ENCODE results near the gene PCNX2. TPM values are rescaled to one million over a fixed set of nuclear protein-coding genes. Genes with fewer than 3 reads are reported as not detected.

The PCNX2 gene
- total RNA-seq, 6 experiments from 2014 or later: 9.9 to 15.6 (median 13.5) TPM

GRCh38 chr1:232974971-232975370, 320.6 kb downstream of the PCNX2 start:
- peaks cover 24% of the 10 kb centered on the region for H3K9me3 Mint-ChIP-seq
- peak; percentile 43 for DNase-seq
- no peak for TF ChIP-seq CTCF (IDR thresholded peaks at IDR 0.05)
- H3K4me3 Mint-ChIP-seq: no peak overlapping the region
- H3K27ac Mint-ChIP-seq: no peak overlapping the region
- H3K36me3 Mint-ChIP-seq (ENCODE audit: low read depth): peaks cover 61% of the 10 kb centered on the region
- no peaks in the 10 kb centered on the region; the same call in none of the 2 replicates for H3K27me3 Mint-ChIP-seq (ENCODE audit: insufficient read depth)
- H3K4me1 Mint-ChIP-seq (ENCODE audit: low read depth): peaks cover 7% of the 10 kb centered on the region

GRCh38 chr1:232973652-232974611, 321.6 kb downstream of the PCNX2 start:
- H3K36me3 Mint-ChIP-seq (ENCODE audit: low read depth): peaks cover 68% of the 10 kb centered on the region
- no peaks in the 10 kb centered on the region; the same call in none of the 2 replicates for H3K27me3 Mint-ChIP-seq (ENCODE audit: insufficient read depth)
- peaks cover 24% of the 10 kb centered on the region for H3K9me3 Mint-ChIP-seq
- H3K4me1 Mint-ChIP-seq (ENCODE audit: low read depth): peaks cover 7% of the 10 kb centered on the region
- H3K27ac Mint-ChIP-seq: no peak overlapping the region
- H3K4me3 Mint-ChIP-seq: no peak overlapping the region
- no peak for DNase-seq
- no peak for TF ChIP-seq CTCF (IDR thresholded peaks at IDR 0.05)

GRCh38 chr1:232970508-232970907, 325.0 kb downstream of the PCNX2 start:
- DNase-seq: no peak
- Mint-ChIP-seq H3K4me3 (no peak overlapping the region), H3K36me3 (ENCODE audit: low read depth) (peaks cover 56% of the 10 kb centered on the region), H3K27ac (no peak overlapping the region), H3K27me3 (ENCODE audit: insufficient read depth) (no peaks in the 10 kb centered on the region; the same call in none of the 2 replicates), H3K9me3 (peaks cover 24% of the 10 kb centered on the region), H3K4me1 (ENCODE audit: low read depth) (peaks cover 7% of the 10 kb centered on the region)
- TF ChIP-seq CTCF (IDR thresholded peaks at IDR 0.05): no peak

GRCh38 chr1:232969799-232970198, 325.7 kb downstream of the PCNX2 start:
- peaks cover under 1% of the 10 kb centered on the region for H3K4me1 Mint-ChIP-seq (ENCODE audit: low read depth)
- no peak for TF ChIP-seq CTCF (IDR thresholded peaks at IDR 0.05)
- H3K9me3 Mint-ChIP-seq: peaks cover 23% of the 10 kb centered on the region
- no peak overlapping the region for H3K27ac Mint-ChIP-seq
- no peak overlapping the region for H3K4me3 Mint-ChIP-seq
- H3K36me3 Mint-ChIP-seq (ENCODE audit: low read depth): peaks cover 51% of the 10 kb centered on the region
- no peaks in the 10 kb centered on the region; the same call in none of the 2 replicates for H3K27me3 Mint-ChIP-seq (ENCODE audit: insufficient read depth)
- no peak for DNase-seq

GRCh38 chr1:232968965-232969364, 326.6 kb downstream of the PCNX2 start:
- H3K27ac Mint-ChIP-seq: no peak overlapping the region
- H3K36me3 Mint-ChIP-seq (ENCODE audit: low read depth): peaks cover 43% of the 10 kb centered on the region
- no peaks in the 10 kb centered on the region; the same call in 1 of the 2 replicates for H3K27me3 Mint-ChIP-seq (ENCODE audit: insufficient read depth)
- no peak overlapping the region for H3K4me3 Mint-ChIP-seq
- peaks cover 15% of the 10 kb centered on the region for H3K9me3 Mint-ChIP-seq
- no peaks in the 10 kb centered on the region for H3K4me1 Mint-ChIP-seq (ENCODE audit: low read depth)
- DNase-seq: no peak
- TF ChIP-seq CTCF (IDR thresholded peaks at IDR 0.05): no peak
